ENCODE results near the gene SLAMF1.
A peak's percentile ranks its signal among the peaks of the same experiment; 100 is the strongest.
"Not testable (repeated sequence)": the region's sequence is repeated elsewhere in the genome, so short reads cannot be mapped to it uniquely, and the experiment has no call there.

The SLAMF1 gene, protein sequence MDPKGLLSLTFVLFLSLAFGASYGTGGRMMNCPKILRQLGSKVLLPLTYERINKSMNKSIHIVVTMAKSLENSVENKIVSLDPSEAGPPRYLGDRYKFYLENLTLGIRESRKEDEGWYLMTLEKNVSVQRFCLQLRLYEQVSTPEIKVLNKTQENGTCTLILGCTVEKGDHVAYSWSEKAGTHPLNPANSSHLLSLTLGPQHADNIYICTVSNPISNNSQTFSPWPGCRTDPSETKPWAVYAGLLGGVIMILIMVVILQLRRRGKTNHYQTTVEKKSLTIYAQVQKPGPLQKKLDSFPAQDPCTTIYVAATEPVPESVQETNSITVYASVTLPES

DNA sequence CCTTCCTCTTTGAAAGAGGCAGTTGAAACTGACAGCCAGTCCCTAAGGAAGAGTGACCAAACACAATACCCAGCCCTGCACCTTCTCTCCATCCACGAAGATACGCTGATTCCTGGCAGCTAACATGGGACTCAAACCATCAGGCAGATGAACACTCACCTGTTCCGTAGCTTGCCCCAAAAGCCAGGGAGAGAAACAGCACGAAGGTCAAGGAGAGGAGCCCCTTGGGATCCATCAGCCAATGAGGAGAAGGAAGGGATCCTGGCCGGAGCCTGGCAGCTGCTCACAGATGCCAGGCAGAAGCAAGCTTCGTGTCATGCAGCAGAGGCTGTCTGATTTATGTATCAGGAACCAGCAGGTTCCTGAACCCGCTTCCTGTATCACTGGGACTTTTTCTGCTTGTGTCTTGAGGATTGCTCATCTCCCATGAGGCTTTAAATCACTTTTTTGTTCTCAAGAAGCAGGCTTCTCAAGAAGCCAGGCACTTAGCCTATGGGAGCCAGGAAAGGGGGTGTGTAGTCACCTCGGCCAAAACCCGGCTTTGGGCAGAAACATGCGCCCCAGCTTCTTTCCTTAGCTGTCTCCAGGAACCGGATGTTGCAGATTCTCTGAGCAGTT is at the start of gene SLAMF1:
TSS of gene SLAMF1 (minus strand) at position 334 of the 618 bp plus-strand sequence. CDS start at position 235, 99 bp downstream.
- ATAC-seq (peak; percentile 83), DNase-seq (peak; percentile 66)

DNA sequence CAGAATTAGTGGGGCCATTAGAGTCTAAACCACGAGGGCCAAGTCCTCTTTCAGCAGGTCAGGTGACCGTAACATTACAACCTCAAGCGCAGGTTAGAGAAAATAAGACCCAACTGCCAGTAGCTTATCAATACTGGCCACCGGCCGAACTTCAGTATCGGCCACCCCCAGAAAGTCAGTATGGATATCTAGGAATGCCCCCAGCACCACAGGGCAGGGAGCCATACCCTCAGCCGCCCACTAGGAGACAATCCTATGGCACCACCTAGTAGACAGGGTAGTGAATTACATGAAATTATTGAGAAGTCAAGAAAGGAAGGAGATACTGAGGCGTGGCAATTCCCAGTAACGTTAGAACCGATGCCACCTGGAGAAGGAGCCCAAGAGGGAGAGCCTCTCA is 45.5 kb upstream of the SLAMF1 start:
- DNase-seq, ATAC-seq: not testable (repeated sequence)

DNA sequence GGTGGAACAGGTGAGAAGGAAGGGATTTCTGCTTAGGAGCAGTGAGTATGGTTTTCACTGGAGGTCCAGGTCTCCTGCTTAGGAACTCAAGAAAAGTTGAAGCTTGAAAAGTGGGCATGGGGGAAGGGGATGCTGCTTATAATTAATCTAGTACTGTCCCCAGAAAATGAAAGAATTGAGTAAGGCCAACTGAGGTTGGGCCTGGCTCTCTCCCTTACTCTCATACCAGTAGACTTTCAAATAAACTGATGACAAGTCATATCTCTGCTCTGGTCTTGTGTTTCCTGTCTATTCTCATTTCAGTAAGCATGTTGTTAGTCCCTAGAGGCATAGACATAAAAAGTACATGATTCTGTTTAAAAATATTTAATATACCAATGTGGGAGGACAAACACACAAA is 38.4 kb upstream of the SLAMF1 start:
- DNase-seq (no peak), ATAC-seq (peak; percentile 44)

DNA sequence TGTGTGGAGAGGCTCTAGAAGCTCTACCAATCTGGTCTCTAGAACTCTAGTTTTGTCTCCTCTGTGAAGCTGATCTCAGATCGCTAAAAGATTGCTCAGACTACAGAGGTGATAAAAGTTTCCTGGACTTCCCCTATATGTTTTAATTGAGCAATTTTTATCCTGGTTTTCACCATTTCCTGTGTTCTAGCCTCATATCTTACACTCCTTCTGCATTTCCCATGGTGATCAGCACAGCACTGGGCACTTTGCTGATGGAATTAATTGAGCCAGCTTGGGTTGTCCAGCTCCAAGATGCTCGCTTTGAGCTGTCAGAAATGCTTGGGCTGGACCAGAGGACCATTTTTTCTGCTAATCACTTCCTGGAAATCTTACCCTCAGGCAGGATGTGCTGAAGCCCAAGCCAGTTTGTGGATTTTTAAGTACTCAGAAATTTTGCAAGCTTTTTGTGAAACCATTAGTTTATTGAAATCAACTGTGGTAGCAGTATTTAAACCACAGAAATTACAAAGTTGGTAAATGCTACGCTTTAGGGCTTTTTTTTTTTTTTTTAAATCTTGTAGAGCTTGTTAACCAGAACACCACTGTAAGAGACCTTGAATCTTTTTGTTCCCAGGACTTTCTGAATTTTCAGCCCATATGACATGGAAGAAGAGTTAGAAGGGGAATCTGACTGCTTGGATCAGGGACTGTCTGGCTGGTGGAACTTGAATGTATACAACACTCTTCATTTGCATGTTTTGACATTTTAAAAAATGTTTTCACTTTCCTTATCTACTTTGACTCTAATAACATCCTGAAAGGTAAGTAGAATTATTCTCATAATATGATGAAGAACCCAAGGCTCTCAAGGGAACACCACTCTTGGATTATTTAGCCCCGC is 36.4 kb upstream of the SLAMF1 start:
- ATAC-seq (peak; percentile 30), DNase-seq (no peak)

DNA sequence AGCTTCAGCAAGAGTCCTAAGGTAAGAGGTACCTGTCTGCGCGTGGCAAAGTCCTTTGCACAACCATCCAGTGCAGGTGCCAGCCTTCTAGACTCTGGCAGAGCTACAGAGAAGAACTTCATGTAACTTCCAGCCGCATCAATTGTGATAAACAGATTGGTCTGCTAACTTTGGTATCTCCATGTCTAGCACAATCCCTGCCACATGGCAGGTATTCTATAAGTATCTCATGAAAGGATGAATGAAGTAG is 35.0 kb upstream of the SLAMF1 start:
- ATAC-seq, result no peak
- no peak for DNase-seq

DNA sequence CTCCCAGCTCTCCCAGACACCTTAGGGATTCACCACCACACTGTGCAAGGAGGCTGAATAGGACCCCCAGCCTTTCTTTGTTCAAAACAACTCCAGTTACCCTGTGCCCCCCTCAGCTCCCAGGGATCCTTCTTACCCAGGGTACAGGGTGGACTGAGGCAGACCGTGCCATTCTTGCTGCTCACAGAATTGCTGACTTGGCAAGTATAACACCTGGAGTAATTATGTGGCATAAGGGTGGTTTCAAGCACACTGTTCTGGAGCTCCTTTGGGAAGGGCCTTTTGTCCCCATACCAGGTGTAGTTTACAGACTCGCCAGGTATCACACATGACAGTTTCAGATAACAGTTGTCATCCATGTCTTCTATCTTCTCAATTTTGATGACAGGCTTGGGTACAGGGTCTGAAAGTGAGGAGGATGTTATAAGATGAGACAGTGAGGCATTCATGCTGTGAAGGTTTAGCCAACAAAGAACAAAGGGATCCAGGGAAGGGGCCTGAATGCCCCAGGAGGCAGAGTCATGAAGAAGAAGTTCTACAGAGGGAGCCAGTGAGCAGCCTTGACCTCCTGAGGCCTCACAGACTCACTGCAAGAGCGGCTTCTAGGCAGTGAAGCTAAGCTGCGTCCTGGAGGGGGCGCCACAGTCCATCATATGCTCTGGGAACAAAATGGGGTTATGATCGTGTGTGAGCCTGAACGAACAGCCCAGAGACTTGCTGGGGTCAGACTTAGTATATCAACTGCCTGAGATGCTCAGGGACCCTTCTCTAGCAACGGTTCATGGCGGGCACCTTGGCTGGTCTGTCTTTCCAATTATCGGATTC is 34.4 kb upstream of the SLAMF1 start:
- ATAC-seq (peak; percentile 74), DNase-seq (peak; percentile 88)

DNA sequence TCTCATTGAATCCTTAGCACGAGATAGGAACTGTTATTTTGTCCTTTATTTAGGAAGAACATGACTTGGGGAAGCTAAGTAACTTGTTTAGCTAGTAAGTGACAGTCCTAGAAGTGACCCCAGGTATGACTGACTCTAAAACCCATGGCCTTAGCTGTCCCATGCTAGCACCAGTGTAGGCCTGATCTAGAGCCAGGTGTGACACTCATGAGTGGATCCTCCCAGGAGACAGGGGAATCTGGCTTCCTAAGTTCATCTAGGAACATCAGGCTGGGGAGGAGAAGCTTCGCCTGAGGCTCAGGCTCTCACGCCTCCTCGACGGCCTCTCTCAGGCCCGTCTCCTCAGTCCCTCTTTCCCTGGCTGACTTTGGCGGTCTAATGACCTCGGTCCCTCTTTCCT is 33.6 kb upstream of the SLAMF1 start:
- DNase-seq (no peak), ATAC-seq (no peak)

DNA sequence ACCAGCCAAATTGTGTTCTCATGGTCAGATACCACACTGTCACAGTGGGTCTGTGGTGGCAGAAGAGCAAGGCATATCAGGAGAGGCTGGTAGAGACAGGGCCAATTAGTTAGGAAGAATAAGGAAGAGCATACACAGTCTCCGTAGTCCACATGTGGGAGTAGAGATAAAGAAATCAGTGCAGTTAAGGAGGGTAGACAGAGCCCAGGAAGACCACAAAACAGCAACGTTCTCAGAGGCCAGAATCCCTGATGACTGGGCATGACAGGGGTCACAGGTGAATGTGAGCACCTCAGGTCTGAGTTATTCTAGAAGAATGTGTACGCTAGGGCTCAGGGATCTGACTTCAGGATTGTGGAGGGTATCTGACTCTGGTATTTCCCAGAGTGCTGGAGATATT is 33.0 kb upstream of the SLAMF1 start:
- no peak for DNase-seq
- no peak for ATAC-seq

DNA sequence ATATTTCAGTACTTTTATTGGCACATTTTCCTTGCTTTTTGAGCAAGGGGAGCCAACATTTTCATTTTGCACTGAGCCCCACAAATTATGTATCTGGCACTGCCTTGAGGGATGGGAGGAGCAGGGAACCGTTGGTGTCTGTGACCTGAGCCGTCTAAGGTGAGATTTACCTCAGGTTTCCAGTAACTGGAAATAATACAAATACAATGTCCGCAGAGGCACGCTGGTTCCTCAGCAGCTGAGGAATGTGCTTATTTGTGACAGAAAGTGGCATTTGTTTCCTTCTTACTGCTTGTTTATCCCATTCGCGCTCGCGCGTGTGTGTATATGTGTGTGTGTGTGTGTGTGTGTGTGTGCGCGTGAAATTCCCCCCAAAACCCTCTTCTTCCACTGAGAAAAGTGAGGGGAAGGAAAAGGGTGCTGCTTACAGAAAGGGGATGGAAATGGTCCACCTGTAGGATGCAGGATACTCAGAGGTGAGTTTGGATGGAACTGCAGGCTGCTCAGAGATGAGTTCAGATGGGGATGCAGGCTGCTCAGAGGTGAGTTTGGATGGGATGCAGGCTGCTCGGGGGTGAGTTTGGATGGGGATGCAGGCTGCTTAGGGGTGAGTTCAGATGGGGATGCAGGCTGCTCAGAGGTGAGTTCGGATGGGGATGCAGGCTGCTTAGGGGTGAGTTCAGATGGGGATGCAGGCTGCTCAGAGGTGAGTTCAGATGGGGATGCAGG is 30.2 kb upstream of the SLAMF1 start:
- DNase-seq (no peak), ATAC-seq (no peak)

DNA sequence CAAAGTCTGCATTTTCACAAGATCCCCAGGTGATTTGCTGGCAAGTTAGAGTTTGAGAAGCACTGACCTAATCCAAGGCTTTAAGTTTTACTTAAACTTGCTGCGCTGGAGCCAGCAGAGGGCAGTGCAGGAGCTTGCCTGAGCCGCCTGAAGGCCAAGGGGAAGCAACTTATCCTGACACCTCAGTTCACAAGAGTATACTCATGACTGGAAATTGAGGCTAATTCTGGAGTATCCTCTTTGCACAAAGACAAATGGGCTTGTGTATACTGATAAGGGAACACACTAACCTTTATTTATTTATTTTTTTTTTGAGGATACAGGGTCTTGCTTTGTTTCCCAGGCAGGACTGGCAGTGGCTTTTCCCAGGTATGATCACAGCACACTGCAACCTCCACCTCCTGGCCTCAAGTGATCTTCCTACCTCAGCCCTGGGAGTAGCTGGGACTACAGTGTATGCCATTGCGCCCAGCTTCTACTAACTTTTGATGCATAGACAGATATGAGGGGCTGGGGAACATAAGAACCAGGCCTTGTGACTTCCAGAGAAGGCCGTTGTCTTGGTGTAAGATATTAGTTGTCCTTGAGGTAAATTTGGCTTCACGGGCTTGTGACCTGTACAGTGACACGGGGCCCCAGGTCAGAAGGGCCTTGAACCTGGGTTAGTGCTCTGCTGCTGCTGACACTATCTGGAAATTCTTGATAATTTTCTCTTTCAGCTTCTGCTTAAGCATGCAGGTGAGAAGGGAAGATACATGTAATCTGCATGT is 29.0 kb upstream of the SLAMF1 start:
- peak; percentile 80 for DNase-seq

DNA sequence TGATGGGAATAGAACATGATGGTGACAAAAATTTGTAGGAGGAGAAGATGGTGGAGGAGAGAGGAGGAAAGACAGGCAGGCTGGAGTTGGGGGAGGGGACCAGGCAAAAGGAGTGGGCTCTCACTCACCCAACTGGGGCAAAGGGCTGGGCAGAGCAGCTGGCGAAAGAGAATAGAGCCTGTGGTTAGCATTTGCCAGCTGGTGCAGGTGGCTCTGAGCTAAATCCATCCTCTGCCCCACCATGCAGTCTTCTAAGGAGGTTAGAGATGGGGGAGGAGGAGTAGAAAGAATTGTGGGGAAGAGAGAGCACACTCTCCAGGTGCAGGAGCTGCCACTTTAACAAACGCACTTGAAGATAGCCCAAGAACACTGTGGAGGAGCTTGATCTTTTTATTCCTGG is 27.6 kb upstream of the SLAMF1 start:
- no peak for DNase-seq
- ATAC-seq, result no peak

More for the DNA sequence above, 29.0 kb upstream of the SLAMF1 start:
- peak; percentile 77 for ATAC-seq

DNA sequence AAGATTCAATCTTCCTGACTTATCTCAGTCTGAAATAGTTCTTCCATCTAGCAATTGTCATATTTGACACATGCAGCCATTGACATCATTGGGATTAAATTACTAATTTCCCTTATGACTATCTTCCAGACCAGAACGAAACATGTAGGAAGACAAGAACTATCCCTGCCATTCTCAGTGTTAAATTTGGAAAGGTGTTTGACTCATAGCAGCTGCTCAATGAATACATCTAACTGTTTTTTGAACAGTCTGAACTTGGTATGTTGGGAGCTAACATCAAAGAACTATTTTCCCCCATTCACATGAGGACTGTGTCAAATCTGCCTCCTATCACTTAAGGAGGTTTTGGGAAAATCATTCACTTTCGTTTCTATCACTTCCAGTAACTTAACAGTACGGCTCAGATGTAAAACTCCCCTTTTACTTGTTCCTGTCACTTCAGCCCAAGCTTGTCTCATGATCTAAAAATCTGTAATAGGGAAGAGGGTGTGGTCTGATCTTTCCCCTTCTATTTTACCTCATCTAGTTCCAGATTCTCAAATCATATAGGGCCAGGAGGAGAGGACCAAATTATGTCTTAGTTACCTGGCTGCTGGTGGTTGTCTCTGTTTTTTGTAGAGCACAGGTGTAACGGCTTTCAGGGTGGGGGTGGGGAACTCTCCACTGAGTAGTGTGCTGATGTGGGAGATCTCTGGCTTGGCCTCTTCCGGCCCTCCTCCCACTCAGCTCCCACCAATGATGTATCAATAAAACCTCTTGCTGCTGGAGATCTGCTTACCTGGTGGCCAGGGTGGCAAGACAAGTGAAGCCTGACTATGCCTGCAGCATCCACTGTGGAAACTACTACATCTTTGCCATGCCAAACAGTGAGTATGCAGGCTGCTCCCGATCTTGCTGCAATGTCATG is 26.2 kb upstream of the SLAMF1 start:
- DNase-seq (no peak), ATAC-seq (peak; percentile 53)

DNA sequence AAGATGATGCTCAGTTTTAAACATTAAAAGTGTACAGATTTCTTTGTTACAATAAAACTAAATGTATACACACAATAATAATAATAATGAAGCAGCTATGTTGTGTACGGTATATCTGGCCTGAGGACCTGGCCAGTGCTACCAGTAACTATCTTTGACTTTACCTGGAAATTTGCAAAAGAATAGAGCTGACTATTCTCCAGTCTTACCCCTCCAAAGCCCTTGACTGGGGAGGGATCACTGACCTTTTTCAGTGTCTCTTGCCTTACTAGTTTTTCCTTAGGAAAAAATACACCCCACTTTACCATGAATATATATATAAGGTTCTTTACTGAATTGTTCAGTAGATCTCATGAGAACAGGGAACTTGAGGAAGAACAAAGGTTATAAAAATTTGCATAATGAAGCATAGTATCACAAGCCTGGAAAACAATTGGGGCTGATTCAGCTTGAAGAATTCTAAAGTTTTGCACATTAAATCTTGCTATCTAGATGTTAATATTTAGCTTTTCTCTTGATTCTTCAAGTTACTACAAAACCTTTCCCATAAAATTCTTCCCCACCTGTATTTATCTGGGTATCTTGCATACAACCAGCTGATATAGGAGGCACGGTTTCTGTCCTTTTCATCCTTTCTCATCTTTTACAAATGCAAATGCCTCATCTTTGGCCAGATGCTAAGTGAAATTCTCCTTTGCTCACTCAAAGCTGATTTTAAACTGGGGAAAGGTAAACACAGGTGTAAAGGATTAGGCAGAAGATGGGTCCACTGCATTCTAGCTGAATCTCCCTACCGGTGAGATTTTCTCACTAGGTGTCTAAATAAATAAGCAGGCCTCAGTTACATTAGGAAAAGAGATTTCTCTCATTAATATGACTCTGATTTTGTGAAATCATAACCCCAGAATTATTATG is 25.0 kb upstream of the SLAMF1 start:
- ATAC-seq (no peak), DNase-seq (no peak)

DNA sequence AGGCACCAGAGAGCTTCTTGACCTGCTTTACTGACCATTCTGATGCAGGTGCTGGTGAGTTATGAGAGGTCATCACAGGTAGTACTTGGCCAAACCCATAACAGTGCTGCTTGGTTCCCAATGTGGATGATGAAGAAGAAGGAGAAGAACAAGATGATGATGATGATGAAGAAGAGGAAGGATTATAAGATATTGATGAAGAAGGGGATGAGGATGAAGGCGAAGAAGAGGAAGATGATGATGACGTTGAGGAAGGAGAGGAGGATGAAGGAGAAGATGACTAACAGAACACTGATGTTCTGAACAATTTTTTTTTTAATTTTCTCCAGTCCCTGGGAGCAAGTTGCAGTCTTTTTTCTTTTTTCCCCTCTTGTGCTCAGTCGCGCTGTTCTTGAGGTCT is 23.9 kb upstream of the SLAMF1 start:
- DNase-seq (no peak), ATAC-seq (no peak)

DNA sequence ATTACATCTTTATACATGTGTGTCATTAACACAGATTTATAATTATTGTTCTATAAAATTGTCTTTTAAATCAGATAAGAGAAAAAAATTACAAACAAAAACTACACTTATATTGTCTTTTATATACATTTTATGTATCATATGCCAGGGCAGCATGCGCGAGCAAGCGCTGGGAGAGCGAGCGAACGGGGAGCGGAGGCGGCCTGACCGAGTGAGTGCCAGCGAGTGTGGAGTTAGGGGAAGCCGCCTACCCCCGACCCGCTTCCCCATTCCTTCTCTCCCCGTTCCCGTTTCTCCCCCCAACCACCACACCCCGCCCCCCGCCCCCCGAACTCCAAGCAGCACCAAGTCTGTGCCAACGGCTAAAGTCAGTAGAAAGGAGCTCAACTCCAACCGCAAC is 23.0 kb upstream of the SLAMF1 start:
- DNase-seq (no peak), ATAC-seq (no peak)

DNA sequence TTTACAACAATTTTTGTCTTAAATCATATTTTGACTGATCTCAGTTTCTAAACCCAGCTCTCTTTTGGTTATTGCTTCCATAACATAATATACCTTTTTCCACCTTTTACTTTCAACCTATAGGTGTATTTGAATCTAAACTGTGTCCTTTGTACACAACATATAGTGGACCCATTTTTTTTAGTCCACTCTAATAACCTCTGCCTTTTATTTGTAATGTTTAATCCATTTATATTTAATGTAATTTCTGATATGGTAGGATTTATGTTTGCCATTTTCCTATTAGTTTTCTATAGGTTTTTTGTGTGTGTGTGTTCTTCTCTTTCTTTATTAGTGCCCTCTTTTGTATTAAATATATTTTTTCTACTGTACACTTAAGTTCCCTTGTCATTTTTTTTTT is 22.4 kb upstream of the SLAMF1 start:
- ATAC-seq, result no peak
- no peak for DNase-seq

DNA sequence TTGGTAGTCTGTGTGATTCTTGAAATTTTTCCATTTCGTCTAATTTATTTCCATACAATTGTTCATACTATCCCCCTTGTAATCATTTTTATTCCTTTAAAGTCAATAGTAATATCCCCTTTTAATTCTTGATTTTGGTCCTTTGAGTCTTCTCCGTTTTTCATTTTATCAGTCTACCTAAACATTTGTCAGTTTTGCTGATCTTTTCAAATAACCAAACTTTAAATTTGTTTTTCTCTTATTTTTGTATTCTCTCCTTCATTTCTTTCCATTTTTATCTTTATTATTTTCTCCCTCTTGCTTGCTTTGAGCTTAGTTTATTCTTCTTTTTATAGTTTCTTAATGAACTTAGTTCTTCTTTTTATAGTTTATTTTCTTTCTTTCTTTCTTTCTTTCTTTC is 21.1 kb upstream of the SLAMF1 start:
- DNase-seq (no peak), ATAC-seq (no peak)

DNA sequence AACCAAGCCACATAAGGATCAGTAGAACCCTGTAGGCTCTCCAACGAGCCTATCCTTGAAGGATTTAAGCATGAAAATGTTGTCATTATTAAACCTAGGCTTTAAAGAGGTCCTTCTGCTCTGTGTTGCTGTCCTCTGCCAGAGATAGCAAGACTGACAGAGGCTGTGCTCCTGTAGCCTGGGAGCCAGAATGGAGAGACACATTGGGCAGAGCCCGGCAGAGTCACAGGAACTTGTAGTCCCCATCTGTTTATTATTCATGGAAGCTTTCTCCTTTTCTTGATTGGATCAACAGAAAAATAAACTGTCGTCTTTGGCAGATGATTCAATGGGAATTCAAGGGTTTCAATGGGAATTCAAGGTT is 19.2 kb upstream of the SLAMF1 start:
- DNase-seq (no peak), ATAC-seq (no peak)
